Cardiac muscle cell (in vitro differentiated cells and primary cell): ENCODE measurements around the gene DNAH8. TPM values are rescaled to one million over a fixed set of nuclear protein-coding genes. Genes with fewer than 3 reads are reported as not detected.
"Not testable (repeated sequence)": the region's sequence is repeated elsewhere in the genome, so short reads cannot be mapped to it uniquely, and the experiment has no call there.

Source experiments
- DNase-seq, 2 donors: peaks; one replicate each; pipeline versions ENCODE4 v3.0.0 to v3.0.0-alpha.2; 2010 to 2017; ENCODE audit warnings: low read depth in 1 of 2, low spot score in 1 of 2
- H3K27ac ChIP-seq: fragments of 200-600 bp; sonication (generic); 2 replicates; pipeline ENCODE4 v1.5.1; 2016
- H3K27me3 ChIP-seq: fragments of 200-600 bp; sonication (generic); 2 replicates; pipeline ENCODE4 v1.6.0; 2016; ENCODE audit warnings: control low read depth
- H3K36me3 ChIP-seq: fragments of 200-600 bp; sonication (generic); 2 replicates; pipeline ENCODE4 v1.5.1; 2016; ENCODE audit warnings: control low read depth
- H3K4me1 ChIP-seq: fragments of 200-600 bp; sonication (generic); 2 replicates; pipeline ENCODE4 v1.8.1; 2017; ENCODE audit warnings: low read depth, mild to moderate bottlenecking, mixed run types
- H3K4me3 ChIP-seq: fragments of 200-600 bp; sonication (generic); 2 replicates; pipeline ENCODE4 v1.5.1; 2016; ENCODE audit warnings: mild to moderate bottlenecking
- H3K9me3 ChIP-seq: fragments of 200-600 bp; sonication (generic); 2 replicates; pipeline ENCODE4 v1.5.1; 2017; ENCODE audit warnings: low read depth, mild to moderate bottlenecking, control low read depth
- polyA plus RNA-seq: library from polyadenylated mRNA; unstranded; fragments of >200 nt; fragmentation: Nextera tagmentation; extraction: Ambion mirVana; gene quantifications from 2 replicates; pipeline ENCODE4 v1.2.1, GENCODE V29; 2016
- total RNA-seq: library from RNA; depleted of rRNA; stranded (reverse); fragments of >200 nt; gene quantifications from 2 replicates; pipeline ENCODE4 v1.2.3, GENCODE V29; 2016
- TF ChIP-seq, protein P1 (sequence below): IDR thresholded peaks from 2 replicates; pipeline ENCODE4 v1.5.1; 2012; ENCODE audit warnings: low read depth, mild to moderate bottlenecking, low read length

DNAH8 gene
- total and polyA plus RNA-seq, 2 experiments from 2014 or later = not detected

GRCh38 chr6:38912378-38912777, 197.3 kb downstream of the DNAH8 start:
- Histone ChIP-seq H3K36me3 (no peaks in the 10 kb centered on the region), H3K27ac (no peak overlapping the region), H3K27me3 (no peaks in the 10 kb centered on the region), H3K9me3 (no peaks in the 10 kb centered on the region), H3K4me3 (no peak overlapping the region), H3K4me1 (no peaks in the 10 kb centered on the region)
- TF ChIP-seq, protein P1, sequence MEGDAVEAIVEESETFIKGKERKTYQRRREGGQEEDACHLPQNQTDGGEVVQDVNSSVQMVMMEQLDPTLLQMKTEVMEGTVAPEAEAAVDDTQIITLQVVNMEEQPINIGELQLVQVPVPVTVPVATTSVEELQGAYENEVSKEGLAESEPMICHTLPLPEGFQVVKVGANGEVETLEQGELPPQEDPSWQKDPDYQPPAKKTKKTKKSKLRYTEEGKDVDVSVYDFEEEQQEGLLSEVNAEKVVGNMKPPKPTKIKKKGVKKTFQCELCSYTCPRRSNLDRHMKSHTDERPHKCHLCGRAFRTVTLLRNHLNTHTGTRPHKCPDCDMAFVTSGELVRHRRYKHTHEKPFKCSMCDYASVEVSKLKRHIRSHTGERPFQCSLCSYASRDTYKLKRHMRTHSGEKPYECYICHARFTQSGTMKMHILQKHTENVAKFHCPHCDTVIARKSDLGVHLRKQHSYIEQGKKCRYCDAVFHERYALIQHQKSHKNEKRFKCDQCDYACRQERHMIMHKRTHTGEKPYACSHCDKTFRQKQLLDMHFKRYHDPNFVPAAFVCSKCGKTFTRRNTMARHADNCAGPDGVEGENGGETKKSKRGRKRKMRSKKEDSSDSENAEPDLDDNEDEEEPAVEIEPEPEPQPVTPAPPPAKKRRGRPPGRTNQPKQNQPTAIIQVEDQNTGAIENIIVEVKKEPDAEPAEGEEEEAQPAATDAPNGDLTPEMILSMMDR = no peak
- DNase-seq = no peak

DNA sequence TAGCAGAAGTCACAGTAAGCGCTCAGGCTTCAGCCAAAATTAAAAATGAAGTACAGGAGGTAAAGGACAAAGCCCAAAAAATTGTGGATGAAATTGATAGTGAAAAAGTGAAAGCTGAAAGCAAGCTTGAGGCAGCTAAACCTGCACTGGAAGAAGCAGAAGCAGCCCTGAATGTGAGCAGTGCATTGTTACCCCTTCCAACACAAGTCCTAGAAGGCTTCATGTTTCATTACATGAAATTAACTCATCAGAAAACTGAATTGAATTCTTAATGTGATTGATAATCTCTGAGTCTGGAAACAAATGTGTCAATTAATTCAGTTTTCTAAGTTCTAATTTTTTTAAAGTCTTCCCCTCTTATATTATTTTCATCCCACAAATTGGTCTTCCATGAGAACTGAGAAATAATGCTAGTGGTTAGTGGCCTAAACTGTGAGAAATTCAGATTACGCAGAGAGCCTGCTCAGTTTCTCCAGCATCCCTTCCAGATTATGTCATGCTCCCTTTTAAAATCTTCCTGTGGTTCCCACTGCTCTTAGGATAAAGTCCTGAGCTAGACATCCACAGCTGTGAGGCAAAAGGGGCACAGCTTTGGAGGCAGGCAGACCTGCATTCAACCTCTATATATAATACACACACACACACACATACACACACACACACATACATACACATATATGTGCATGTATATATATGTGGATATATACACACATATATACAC, 200.3 kb downstream of the DNAH8 start:
- Histone ChIP-seq H3K27me3 (no peaks in the 10 kb centered on the region), H3K9me3 (no peaks in the 10 kb centered on the region), H3K4me1 (no peaks in the 10 kb centered on the region), H3K4me3 (no peak overlapping the region), H3K36me3 (no peaks in the 10 kb centered on the region), H3K27ac (no peak overlapping the region)
- TF ChIP-seq, protein P1 = no peak
- no peak for DNase-seq

DNA sequence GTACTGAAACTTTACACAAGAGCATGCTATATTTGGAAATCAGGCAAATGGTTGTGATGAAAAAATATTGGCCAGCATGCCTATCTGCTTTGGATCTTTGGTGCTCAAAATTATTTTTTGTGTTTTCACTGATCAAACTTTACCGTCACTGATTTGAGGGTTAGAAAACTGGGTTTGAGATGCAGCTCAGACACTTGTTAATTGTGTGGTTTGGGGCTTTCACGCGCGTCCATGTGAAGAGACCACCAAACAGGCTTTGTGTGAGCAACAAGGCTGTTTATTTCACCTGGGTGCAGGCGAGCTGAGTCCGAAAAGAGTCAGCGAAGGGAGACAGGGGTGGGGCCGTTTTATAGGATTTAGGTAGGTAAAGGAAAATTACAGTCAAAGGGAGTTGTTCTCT, 206.4 kb downstream of the DNAH8 start:
- not testable (repeated sequence) for H3K4me1 ChIP-seq, H3K27ac ChIP-seq, DNase-seq, H3K27me3 ChIP-seq, H3K4me3 ChIP-seq, H3K36me3 ChIP-seq, H3K9me3 ChIP-seq

DNA sequence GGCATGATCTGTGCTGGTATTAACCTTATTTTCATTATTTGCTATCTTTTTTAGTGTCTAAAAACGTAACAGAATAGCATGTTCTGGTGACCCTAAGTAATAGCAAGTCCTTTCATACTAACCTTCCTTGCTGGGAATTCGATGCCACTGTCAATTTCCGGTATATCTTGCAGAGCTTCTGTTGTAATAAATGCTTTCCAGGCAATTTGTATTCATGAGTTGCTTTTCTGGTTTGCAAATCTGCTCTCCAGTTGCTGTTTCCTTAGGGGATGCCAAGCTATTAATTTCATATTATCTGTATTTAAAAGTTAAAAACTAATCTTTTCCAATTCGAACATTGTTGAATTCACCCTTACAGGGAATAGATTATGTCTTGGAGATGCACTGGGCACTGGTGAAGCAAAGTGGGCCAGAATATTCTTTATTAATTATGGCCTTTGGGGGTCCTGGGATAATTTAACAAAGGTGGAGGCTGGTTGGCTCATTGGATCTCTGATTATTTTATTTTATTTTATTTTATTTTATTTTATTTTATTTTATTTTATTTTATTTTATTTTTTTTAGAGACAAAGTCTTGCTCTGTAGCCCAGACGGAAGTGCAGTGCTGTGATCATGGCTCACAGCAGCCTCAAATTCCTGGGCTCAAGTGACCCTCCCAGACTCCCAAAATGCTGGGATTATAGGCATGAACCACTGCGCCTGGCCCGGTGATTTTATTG, 209.8 kb downstream of the DNAH8 start:
- no peaks in the 10 kb centered on the region for H3K4me1 ChIP-seq
- no peak for DNase-seq
- H3K36me3 ChIP-seq = no peaks in the 10 kb centered on the region
- no peaks in the 10 kb centered on the region for H3K9me3 ChIP-seq
- TF ChIP-seq, protein P1 = no peak
- H3K27me3 ChIP-seq = no peaks in the 10 kb centered on the region
- H3K4me3 ChIP-seq = no peak overlapping the region
- no peak overlapping the region for H3K27ac ChIP-seq

GRCh38 chr6:38929560-38929959, 214.4 kb downstream of the DNAH8 start:
- no peak overlapping the region for H3K27ac ChIP-seq
- no peaks in the 10 kb centered on the region for H3K4me1 ChIP-seq
- H3K27me3 ChIP-seq = no peaks in the 10 kb centered on the region
- H3K36me3 ChIP-seq = no peaks in the 10 kb centered on the region
- DNase-seq = no peak
- no peak overlapping the region for H3K4me3 ChIP-seq
- TF ChIP-seq, protein P1 = no peak
- no peaks in the 10 kb centered on the region for H3K9me3 ChIP-seq

- Histone ChIP-seq H3K27ac (no peak overlapping the region), H3K9me3 (no peaks in the 10 kb centered on the region), H3K36me3 (no peaks in the 10 kb centered on the region), H3K4me1 (peaks cover 3% of the 10 kb centered on the region), H3K27me3 (no peaks in the 10 kb centered on the region), H3K4me3 (no peak overlapping the region)
- peak in 1 of 2 donors; percentile 21 for DNase-seq
- TF ChIP-seq, protein P1 = no peak
These were observed 218.3 kb downstream of the DNAH8 start for GRCh38 chr6:38933426-38933825.
